Gastroesophageal sphincter (tissue), 3 donors: ENCODE results near the gene VSIG10L.

Experiments used
- EP300 ChIP-seq: sonication (generic); formaldehyde crosslinking; IDR thresholded peaks from one replicate; pipeline ENCODE4 v1.6.1; 2017; ENCODE audit warnings: antibody characterized with exemption, mild to moderate bottlenecking
- POLR2A ChIP-seq, 2 donors: fragments of 450-650 bp; IDR thresholded peaks; one replicate each; pipeline ENCODE4 v1.6.1; 2017; ENCODE audit warnings: antibody characterized with exemption in 2 of 2, mild to moderate bottlenecking in 2 of 2, moderate library complexity in 1 of 2
- POLR2AphosphoS5 ChIP-seq: sonication (generic); formaldehyde crosslinking; IDR thresholded peaks from one replicate; pipeline ENCODE4 v1.6.1; 2017; ENCODE audit warnings: antibody characterized with exemption
- TF ChIP-seq, protein P1 (sequence below), 4 experiments: fragments of 200-600 bp in 2 of 4; fragments of 450-650 bp in 2 of 4; sonication (generic) in 1 of 4; IDR thresholded peaks; one replicate each; pipeline ENCODE4 v1.5.1; 2017 to 2019; ENCODE audit warnings: antibody characterized with exemption in 4 of 4, mild to moderate bottlenecking in 2 of 4, moderate library complexity in 2 of 4

DNA sequence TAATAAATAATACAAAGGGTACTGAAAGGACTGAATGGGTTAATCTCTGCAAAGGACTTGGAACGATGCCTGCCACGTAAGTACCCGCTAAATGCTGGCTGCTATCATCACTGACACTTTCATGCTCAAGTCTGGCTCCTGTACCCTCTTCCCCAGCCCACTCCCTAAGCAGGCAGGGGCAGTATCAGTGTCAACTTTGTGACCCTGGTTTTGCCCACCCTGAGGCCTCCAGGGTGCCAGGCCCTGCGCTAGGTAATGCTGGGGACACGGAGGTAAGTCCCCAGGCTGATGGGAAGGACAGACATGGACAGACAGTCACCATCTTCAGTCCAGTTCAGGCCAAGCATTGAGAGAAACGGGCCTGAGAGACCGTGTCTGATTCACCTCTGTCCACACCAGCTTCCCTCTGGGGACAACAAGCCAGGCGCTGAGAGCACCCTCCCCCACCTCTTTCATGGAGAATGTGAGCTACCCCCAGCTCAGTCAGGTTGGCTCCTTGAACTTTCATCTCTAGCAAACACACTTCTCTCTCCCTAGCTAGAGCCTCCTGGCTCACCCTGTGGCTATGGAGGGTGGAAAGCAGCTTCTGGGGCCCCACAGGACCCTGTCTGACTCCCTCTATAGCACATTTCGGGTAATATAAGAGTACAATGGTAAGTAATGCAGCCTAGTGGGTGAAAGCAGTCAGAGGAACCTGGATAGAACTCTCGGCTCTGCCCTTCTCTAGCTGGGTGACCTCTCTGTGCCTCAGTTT is 23.4 kb upstream of the VSIG10L start:
- no peak for TF ChIP-seq POLR2AphosphoS5
- no peak for TF ChIP-seq POLR2A (IDR thresholded peaks at IDR 0.05)
- TF ChIP-seq, protein P1, sequence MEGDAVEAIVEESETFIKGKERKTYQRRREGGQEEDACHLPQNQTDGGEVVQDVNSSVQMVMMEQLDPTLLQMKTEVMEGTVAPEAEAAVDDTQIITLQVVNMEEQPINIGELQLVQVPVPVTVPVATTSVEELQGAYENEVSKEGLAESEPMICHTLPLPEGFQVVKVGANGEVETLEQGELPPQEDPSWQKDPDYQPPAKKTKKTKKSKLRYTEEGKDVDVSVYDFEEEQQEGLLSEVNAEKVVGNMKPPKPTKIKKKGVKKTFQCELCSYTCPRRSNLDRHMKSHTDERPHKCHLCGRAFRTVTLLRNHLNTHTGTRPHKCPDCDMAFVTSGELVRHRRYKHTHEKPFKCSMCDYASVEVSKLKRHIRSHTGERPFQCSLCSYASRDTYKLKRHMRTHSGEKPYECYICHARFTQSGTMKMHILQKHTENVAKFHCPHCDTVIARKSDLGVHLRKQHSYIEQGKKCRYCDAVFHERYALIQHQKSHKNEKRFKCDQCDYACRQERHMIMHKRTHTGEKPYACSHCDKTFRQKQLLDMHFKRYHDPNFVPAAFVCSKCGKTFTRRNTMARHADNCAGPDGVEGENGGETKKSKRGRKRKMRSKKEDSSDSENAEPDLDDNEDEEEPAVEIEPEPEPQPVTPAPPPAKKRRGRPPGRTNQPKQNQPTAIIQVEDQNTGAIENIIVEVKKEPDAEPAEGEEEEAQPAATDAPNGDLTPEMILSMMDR (IDR thresholded peaks at IDR 0.05), result no peak
- TF ChIP-seq EP300, result no peak
